CD4-positive, alpha-beta T cell treated with Interleukin-2 at 100 ng/mL for 4 hours (primary cell): ENCODE measurements around the gene C16orf74.

Source experiments
- DNase-seq: peaks from one replicate; pipeline ENCODE4 v3.0.0-alpha.2; 2020; ENCODE audit warnings: low spot score

Gene C16orf74

GRCh38 chr16:85695196-85696128, 55.4 kb downstream of the C16orf74 start:
- no peak for DNase-seq

GRCh38 chr16:85690469-85691064, 60.3 kb downstream of the C16orf74 start:
- no peak for DNase-seq

- DNase-seq = no peak
Measured at GRCh38 chr16:85689950-85690320, 61.0 kb downstream of the C16orf74 start.

DNA sequence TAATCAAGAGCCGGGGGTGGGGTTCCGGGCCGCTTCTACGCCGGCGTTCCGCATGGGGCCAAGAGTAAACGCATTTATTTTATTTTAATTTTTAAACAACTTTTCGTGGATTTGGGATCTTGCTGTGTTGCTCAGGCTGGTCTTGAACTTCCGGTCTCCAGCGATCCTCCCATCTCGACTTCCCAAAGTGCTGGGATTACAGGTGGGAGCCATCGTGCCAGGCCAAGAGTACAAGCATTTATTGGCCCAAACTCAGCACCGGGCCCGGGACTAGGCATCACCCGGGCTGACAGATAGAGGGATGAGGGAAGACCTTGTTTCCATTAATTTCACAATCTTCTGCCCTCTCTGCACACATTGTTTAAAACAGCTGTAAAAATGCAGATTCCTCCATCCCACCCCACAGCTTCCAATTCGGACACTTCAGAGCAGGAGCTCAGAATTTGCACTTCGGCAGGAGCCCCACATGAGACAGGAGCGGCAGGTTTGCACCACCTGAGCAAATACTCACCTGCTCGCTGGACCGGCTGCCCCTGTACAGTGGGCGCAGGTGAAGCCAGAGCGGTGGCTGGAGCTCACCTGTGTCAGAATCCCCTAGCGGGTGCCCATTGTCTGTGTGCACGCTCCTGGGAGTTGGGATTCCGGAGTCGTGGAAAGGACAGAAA, 61.5 kb downstream of the C16orf74 start:
- DNase-seq = no peak

- peak; percentile 91 for DNase-seq
Measured at GRCh38 chr16:85688586-85689284, 62.2 kb downstream of the C16orf74 start, which contains the start of gene GINS2. TSS of gene GINS2 (minus strand) at chr16:85688954. CDS start at chr16:85688898, 56 bp downstream.

- DNase-seq = no peak
Measured at GRCh38 chr16:85687651-85688471, 63.0 kb downstream of the C16orf74 start.

DNA sequence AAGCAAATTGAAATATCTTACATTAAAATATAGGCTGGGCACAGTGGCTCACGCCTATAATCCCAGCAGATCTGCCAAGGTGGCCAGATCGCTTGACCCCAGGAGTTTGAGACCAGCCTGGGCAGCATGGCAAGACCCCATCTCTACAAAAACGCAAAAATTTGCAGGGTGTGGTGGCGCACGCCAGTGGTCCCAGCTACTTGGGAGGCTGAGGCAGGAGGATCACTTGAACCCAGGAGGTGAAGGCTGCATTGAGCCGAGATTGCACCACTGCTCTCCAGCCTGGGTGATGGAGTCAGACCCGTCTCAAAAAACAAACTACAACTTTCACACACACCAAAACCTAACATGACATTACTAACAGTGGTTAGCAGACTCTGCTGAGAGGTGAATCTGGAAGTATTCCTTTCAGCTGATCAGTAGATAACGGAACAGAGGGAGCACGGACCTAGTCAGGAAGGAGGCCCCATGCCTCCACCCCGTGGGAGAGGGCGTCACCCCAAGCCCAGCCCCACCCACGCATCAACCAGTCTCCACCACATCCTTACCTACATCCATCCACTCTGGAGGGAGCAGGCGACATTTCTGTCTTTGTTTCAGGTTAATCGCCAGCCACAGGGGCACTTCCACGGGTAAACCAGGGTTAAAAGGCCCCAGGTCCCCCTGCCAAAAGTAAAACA, 63.8 kb downstream of the C16orf74 start:
- no peak for DNase-seq

DNA sequence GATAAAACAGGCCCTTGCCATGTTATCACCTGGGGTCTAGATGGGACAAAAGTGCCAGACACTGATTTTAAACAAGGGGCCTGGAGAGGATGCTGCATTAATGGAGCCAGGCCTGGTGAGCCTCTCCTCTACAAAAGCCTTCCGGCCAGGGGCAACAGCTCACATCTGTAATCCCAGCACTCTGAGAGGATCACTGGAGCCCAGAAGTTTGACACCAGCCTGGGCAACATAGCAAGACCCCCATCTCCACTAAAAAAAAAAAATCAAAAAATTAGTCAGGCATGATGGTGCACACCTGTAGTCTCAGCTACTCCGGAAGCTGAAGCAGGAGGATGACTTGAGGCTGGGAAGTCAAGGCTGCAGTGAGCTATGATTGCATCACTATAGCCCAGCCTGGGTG, 65.6 kb downstream of the C16orf74 start:
- DNase-seq = no peak

GRCh38 chr16:85683363-85683762, 67.5 kb downstream of the C16orf74 start:
- DNase-seq = no peak

DNA sequence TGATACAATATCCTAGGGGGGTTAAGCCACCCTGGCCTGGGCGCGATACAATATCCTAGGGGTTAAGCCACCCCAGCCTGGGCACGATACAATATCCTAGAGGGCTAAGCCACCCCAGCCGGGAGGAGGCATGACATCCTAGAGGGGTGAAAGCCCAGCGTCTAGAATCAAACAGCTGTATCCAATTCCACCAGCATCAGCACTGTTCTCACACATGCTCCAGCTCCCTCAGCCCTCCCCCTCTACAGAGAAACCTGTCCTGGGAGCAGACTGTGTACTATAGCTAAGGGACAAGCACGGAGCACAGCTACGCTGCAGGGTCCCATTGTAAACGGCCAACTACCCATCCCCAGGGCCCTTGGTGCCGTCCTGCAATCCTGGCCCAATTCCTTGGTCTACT, 68.4 kb downstream of the C16orf74 start:
- DNase-seq = no peak

DNA sequence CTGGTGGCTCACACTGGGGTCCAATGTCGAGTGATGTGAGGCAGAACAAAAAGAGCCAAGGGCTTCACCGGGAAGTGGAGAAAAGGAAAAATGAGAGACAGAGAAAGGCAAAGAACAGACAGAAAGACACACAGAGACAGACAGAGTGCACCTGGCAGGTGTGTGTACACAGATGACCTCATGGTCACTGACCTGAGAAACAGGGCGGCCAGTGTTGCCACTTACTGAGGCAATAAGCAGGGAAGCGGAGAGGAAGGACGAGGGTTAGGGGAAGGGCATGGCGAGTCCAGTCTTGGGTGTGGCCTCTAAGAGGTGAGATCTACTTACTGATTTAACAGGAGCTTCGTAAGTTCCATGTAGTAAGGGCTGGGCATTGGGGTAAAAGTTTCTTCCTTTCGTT, 69.6 kb downstream of the C16orf74 start:
- DNase-seq = no peak

DNA sequence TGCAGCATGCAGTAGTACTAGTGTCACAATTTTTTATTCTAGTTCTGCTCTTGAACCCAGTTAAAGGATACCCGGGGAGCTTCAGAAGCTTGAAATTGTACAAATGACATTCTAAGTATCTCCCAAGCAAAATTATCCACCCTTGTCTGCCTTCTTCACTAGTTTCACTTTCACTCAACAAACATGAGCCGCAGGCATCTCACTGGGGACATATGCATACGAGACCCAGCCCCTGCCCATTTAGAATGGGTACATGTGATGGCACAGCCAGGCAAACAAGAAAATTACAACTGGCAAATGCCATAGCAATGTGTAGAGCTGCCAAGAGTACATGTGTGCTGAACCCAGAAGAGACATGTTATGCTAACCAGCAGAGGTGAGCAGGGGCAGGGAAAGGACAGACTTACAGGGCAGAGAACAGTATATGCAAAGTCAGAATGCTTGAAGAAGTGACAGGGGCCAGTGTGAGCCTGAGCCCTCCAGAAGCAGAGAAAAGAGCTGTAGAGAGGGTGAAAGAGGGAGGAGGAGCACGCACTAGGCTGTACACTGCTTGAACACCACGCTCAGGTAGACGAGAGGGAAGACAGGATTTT, 70.4 kb downstream of the C16orf74 start:
- DNase-seq = no peak

- no peak for DNase-seq
Measured at GRCh38 chr16:85679870-85680269, 71.0 kb downstream of the C16orf74 start.

DNA sequence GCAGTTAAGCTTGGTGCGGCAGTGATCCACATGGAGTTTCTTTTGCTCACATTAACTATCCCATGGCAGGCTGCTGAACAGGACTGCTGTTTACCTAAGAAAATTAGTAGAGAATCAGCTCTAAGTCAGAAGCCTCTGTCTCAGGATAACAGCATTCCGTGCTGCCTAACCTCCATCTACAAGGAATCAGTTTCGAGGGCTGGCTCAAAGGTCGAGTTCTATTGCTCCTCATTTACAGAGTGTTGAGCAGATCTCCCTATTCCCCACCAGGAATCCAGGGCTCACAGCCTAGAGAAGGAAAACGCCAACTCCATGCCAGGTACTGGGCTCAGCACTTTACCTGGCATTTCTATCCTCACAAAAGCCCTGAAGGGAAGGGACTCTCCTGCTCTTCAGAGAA, 72.1 kb downstream of the C16orf74 start:
- DNase-seq = no peak

- no peak for DNase-seq
Measured at GRCh38 chr16:85678016-85678415, 72.9 kb downstream of the C16orf74 start.

DNA sequence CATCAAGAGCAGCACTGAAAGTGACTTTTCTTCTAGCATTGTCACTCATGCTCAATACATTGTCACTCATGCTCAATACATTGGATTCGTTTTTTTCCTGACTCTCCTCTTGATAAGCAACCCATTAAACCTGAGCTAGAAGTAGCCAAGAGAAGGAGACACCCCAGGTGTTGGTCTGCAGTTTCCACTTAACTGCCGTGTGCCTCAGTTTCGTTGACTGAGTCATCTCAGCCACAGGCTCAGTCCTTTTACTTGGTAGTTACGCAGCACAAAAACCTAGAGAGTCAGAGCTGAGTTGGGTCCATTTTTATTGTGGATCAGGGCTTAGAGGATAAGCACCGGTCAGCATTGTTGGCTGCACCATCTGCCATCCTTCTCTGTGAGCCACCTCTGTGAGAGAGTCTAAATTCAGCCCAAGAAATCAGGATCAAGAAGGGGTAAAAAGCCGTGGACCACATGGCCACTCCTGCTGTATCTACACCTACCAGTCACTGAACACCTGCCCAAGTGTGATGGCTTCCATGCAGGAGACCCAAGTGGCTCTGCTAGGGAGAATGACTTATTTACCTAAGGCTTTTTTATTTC, 73.4 kb downstream of the C16orf74 start:
- DNase-seq = no peak

DNA sequence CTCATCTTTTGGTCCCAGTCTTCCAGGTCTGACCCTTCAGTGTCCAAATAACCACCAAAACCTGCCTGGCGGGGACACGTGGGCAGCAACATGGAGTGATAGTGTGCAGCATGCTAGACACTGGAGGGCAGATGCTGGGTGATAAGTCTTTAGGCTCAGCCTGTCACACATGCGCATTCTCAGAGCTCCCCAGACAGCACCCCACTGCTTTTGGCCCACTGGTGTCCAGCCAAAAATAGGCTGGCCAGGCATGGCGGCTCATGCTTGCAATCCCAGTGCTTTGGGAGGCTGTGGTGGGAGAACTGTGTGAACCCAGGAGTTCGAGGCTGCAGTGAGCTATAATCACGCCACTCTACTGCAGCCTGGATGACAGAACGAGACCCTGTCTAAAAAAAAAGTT, 74.4 kb downstream of the C16orf74 start:
- no peak for DNase-seq

- no peak for DNase-seq
Measured at GRCh38 chr16:85675251-85675874, 75.5 kb downstream of the C16orf74 start.

DNA sequence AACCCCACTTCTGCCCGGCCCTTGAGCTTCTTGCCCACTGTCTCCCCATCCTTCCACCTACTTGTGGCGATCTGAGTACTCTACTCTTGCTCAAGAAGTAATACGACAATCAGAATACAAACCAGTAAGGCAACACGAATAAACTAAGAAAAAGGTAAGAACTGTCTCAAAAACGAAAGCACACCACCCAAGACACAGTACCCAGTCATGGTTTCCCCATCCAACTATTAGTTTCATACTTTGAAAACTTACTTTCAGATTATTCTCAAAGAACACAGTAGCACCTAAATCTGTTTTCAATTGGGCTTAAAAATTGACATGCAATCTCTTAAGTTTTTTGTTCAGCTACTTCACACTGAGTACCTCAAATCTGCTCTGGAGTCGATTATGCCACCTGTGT, 76.1 kb downstream of the C16orf74 start:
- no peak for DNase-seq

- no peak for DNase-seq
Measured at GRCh38 chr16:85674418-85674755, 76.5 kb downstream of the C16orf74 start.
